ENCODE data around the gene HSDL2. TPM values are rescaled to one million over a fixed set of nuclear protein-coding genes. Genes with fewer than 3 reads are reported as not detected.

The HSDL2 gene
- total RNA-seq, 1 experiment from 2014 or later, result 37.4 TPM

- H3K4me3 ChIP-seq, result no peak overlapping the region
- no peaks in the 10 kb centered on the region; the same call in 1 of the 2 replicates for H3K9me3 ChIP-seq (replicated peaks)
- no peak for DNase-seq (ENCODE audit: low read depth in 1 of 2, low spot score in 2 of 2)
- H3K36me3 ChIP-seq, result peaks cover 5% of the 10 kb centered on the region
- H3K4me1 ChIP-seq (replicated peaks), result peaks cover 9% of the 10 kb centered on the region; the same call in 1 of the 2 replicates
- no peaks in the 10 kb centered on the region for H3K27me3 ChIP-seq (replicated peaks)
- no peak overlapping the region for H3K27ac ChIP-seq
Observed at GRCh38 chr9:112489876-112490666, 110.2 kb downstream of the HSDL2 start.

GRCh38 chr9:112493393-112494137 lies 113.7 kb downstream of the HSDL2 start:
- H3K27ac ChIP-seq, result no peak overlapping the region
- no peaks in the 10 kb centered on the region for H3K27me3 ChIP-seq (replicated peaks)
- no peaks in the 10 kb centered on the region for H3K36me3 ChIP-seq
- no peak for DNase-seq (ENCODE audit: low read depth in 1 of 2, low spot score in 2 of 2)
- H3K9me3 ChIP-seq (replicated peaks), result no peaks in the 10 kb centered on the region; the same call in 1 of the 2 replicates
- H3K4me3 ChIP-seq, result no peak overlapping the region
- no peaks in the 10 kb centered on the region for H3K4me1 ChIP-seq (replicated peaks)

GRCh38 chr9:112494153-112494552 lies 114.2 kb downstream of the HSDL2 start:
- DNase-seq (ENCODE audit: low read depth in 1 of 2, low spot score in 2 of 2), result no peak

GRCh38 chr9:112495614-112496013 lies 115.7 kb downstream of the HSDL2 start:
- H3K27ac ChIP-seq, result no peak overlapping the region
- no peaks in the 10 kb centered on the region for H3K27me3 ChIP-seq (replicated peaks)
- H3K4me1 ChIP-seq (replicated peaks), result no peaks in the 10 kb centered on the region
- H3K36me3 ChIP-seq, result no peaks in the 10 kb centered on the region
- DNase-seq (ENCODE audit: low read depth in 1 of 2, low spot score in 2 of 2), result no peak
- H3K9me3 ChIP-seq (replicated peaks), result no peaks in the 10 kb centered on the region; the same call in 1 of the 2 replicates
- H3K4me3 ChIP-seq, result no peak overlapping the region

More at GRCh38 chr9:112494153-112494552, 114.2 kb downstream of the HSDL2 start:
- Histone ChIP-seq H3K36me3 (no peaks in the 10 kb centered on the region), H3K27me3 (replicated peaks) (no peaks in the 10 kb centered on the region), H3K4me3 (no peak overlapping the region), H3K4me1 (replicated peaks) (no peaks in the 10 kb centered on the region), H3K27ac (no peak overlapping the region), H3K9me3 (replicated peaks) (no peaks in the 10 kb centered on the region; the same call in 1 of the 2 replicates)

GRCh38 chr9:112496074-112496722 lies 116.3 kb downstream of the HSDL2 start:
- no peaks in the 10 kb centered on the region for H3K4me1 ChIP-seq (replicated peaks)
- H3K4me3 ChIP-seq, result no peak overlapping the region
- H3K27ac ChIP-seq, result no peak overlapping the region
- DNase-seq (ENCODE audit: low read depth in 1 of 2, low spot score in 2 of 2), result no peak
- H3K36me3 ChIP-seq, result no peaks in the 10 kb centered on the region
- no peaks in the 10 kb centered on the region; the same call in 1 of the 2 replicates for H3K9me3 ChIP-seq (replicated peaks)
- H3K27me3 ChIP-seq (replicated peaks), result no peaks in the 10 kb centered on the region

GRCh38 chr9:112500842-112501241 lies 120.9 kb downstream of the HSDL2 start:
- no peak for DNase-seq (ENCODE audit: low read depth in 1 of 2, low spot score in 2 of 2)
- H3K27ac ChIP-seq, result no peak overlapping the region
- H3K27me3 ChIP-seq (replicated peaks), result no peaks in the 10 kb centered on the region
- no peaks in the 10 kb centered on the region for H3K36me3 ChIP-seq
- no peaks in the 10 kb centered on the region for H3K9me3 ChIP-seq (replicated peaks)
- H3K4me1 ChIP-seq (replicated peaks), result no peaks in the 10 kb centered on the region
- no peak overlapping the region for H3K4me3 ChIP-seq

GRCh38 chr9:112501287-112501686 lies 121.4 kb downstream of the HSDL2 start:
- Histone ChIP-seq H3K4me1 (replicated peaks) (no peaks in the 10 kb centered on the region), H3K36me3 (no peaks in the 10 kb centered on the region), H3K27me3 (replicated peaks) (no peaks in the 10 kb centered on the region), H3K27ac (no peak overlapping the region), H3K4me3 (no peak overlapping the region), H3K9me3 (replicated peaks) (no peaks in the 10 kb centered on the region)
- DNase-seq (ENCODE audit: low read depth in 1 of 2, low spot score in 2 of 2), result no peak

GRCh38 chr9:112502175-112502946 lies 122.5 kb downstream of the HSDL2 start:
- no peak overlapping the region for H3K4me3 ChIP-seq
- DNase-seq (ENCODE audit: low read depth in 1 of 2, low spot score in 2 of 2), result no peak
- no peaks in the 10 kb centered on the region for H3K36me3 ChIP-seq
- no peak overlapping the region for H3K27ac ChIP-seq
- no peaks in the 10 kb centered on the region for H3K4me1 ChIP-seq (replicated peaks)
- H3K9me3 ChIP-seq (replicated peaks), result no peaks in the 10 kb centered on the region
- no peaks in the 10 kb centered on the region for H3K27me3 ChIP-seq (replicated peaks)

GRCh38 chr9:112503170-112503569 lies 123.3 kb downstream of the HSDL2 start:
- no peak overlapping the region for H3K27ac ChIP-seq
- H3K27me3 ChIP-seq (replicated peaks), result no peaks in the 10 kb centered on the region
- no peaks in the 10 kb centered on the region for H3K9me3 ChIP-seq (replicated peaks)
- no peak overlapping the region for H3K4me3 ChIP-seq
- DNase-seq (ENCODE audit: low read depth in 1 of 2, low spot score in 2 of 2), result no peak
- no peaks in the 10 kb centered on the region for H3K36me3 ChIP-seq
- no peaks in the 10 kb centered on the region for H3K4me1 ChIP-seq (replicated peaks)

- Histone ChIP-seq H3K4me3 (no peak overlapping the region), H3K27ac (no peak overlapping the region), H3K9me3 (replicated peaks) (no peaks in the 10 kb centered on the region), H3K27me3 (replicated peaks) (no peaks in the 10 kb centered on the region), H3K36me3 (no peaks in the 10 kb centered on the region), H3K4me1 (replicated peaks) (no peaks in the 10 kb centered on the region)
- DNase-seq (ENCODE audit: low read depth in 1 of 2, low spot score in 2 of 2), result no peak
Observed at GRCh38 chr9:112505086-112505485, 125.2 kb downstream of the HSDL2 start.

- no peaks in the 10 kb centered on the region for H3K4me1 ChIP-seq (replicated peaks)
- no peaks in the 10 kb centered on the region for H3K9me3 ChIP-seq (replicated peaks)
- no peak for DNase-seq (ENCODE audit: low read depth in 1 of 2, low spot score in 2 of 2)
- no peak overlapping the region for H3K27ac ChIP-seq
- no peak overlapping the region for H3K4me3 ChIP-seq
- H3K27me3 ChIP-seq (replicated peaks), result no peaks in the 10 kb centered on the region
- H3K36me3 ChIP-seq, result no peaks in the 10 kb centered on the region
Observed at GRCh38 chr9:112505607-112506006, 125.7 kb downstream of the HSDL2 start.

GRCh38 chr9:112506571-112506970 lies 126.7 kb downstream of the HSDL2 start:
- no peaks in the 10 kb centered on the region for H3K4me1 ChIP-seq (replicated peaks)
- no peak overlapping the region for H3K4me3 ChIP-seq
- no peak for DNase-seq (ENCODE audit: low read depth in 1 of 2, low spot score in 2 of 2)
- H3K27ac ChIP-seq, result no peak overlapping the region
- no peaks in the 10 kb centered on the region for H3K9me3 ChIP-seq (replicated peaks)
- H3K36me3 ChIP-seq, result no peaks in the 10 kb centered on the region
- H3K27me3 ChIP-seq (replicated peaks), result no peaks in the 10 kb centered on the region

- no peak overlapping the region for H3K27ac ChIP-seq
- no peaks in the 10 kb centered on the region for H3K9me3 ChIP-seq (replicated peaks)
- H3K4me3 ChIP-seq, result no peak overlapping the region
- DNase-seq (ENCODE audit: low read depth in 1 of 2, low spot score in 2 of 2), result no peak
- no peaks in the 10 kb centered on the region for H3K4me1 ChIP-seq (replicated peaks)
- no peaks in the 10 kb centered on the region for H3K36me3 ChIP-seq
- H3K27me3 ChIP-seq (replicated peaks), result no peaks in the 10 kb centered on the region
Observed at GRCh38 chr9:112507001-112507680, 127.2 kb downstream of the HSDL2 start.
